ENCODE measurements around the gene IL11.

IL11 gene

DNA sequence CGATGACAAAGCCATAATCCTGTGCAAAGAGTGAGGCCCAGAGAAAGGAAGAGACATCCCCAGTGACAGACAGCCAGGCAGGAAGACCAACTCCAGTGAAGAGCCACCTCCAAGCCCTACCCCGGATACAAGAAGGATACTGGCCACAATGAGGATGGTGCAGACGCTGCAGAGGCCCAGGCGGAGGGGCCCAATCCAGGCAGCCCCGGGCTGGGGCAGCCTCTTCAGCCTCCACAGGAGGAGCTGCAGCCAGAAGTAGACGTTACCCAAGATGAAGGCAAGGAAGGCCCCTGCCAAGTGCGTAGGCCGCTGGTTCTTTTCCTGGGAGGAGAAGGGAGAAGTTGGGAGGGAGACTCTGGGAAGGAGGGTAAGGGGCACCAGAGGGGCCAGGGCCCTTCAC, 53.6 kb downstream of the IL11 start:
- ATAC-seq (ENCODE audit: low read depth), result no peak
- no peaks in the 10 kb centered on the region for H3K36me3 ChIP-seq (ENCODE audit: low read depth)
- TF ChIP-seq, protein P1, sequence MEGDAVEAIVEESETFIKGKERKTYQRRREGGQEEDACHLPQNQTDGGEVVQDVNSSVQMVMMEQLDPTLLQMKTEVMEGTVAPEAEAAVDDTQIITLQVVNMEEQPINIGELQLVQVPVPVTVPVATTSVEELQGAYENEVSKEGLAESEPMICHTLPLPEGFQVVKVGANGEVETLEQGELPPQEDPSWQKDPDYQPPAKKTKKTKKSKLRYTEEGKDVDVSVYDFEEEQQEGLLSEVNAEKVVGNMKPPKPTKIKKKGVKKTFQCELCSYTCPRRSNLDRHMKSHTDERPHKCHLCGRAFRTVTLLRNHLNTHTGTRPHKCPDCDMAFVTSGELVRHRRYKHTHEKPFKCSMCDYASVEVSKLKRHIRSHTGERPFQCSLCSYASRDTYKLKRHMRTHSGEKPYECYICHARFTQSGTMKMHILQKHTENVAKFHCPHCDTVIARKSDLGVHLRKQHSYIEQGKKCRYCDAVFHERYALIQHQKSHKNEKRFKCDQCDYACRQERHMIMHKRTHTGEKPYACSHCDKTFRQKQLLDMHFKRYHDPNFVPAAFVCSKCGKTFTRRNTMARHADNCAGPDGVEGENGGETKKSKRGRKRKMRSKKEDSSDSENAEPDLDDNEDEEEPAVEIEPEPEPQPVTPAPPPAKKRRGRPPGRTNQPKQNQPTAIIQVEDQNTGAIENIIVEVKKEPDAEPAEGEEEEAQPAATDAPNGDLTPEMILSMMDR (IDR thresholded peaks at IDR 0.05; ENCODE audit: poor library complexity, severe bottlenecking), result no peak
- no peak overlapping the region for H3K4me3 ChIP-seq (ENCODE audit: severe bottlenecking)
- no peak overlapping the region for H3K27ac ChIP-seq (ENCODE audit: poor library complexity, severe bottlenecking)
- no peaks in the 10 kb centered on the region for H3K4me1 ChIP-seq (ENCODE audit: insufficient read depth, poor library complexity, severe bottlenecking)
- H3K9me3 ChIP-seq (ENCODE audit: severe bottlenecking), result no peaks in the 10 kb centered on the region
- no peak for DNase-seq (ENCODE audit: low spot score)
- no peaks in the 10 kb centered on the region for H3K27me3 ChIP-seq (ENCODE audit: insufficient read depth, poor library complexity, severe bottlenecking)

DNA sequence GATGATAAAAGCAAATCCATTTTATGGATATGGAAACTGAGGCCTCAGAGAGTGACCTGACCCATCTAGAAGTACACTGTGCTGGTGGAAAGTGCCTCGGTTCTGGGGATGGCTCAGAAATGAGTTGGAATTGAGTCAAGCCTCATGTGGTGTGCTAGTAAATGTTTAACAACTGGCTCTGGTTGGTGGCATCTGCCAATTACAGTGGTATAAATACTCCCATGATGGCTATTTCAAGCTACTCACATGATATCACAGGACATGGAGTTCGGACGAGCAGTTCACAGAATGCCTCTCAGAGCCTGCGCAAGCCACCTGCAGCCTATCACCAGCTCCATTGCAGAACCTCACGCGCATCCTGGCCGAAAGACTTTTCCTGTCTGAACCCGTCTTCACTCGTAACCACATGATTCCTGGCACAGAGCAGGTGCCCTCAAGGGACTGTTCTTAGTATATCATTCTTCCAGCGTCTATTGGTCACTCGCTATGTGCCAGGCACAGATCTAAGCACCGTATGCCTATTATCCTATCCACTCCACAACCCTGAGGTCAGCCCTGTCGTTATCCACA, 54.2 kb downstream of the IL11 start:
- DNase-seq (ENCODE audit: low spot score) (no peak), ATAC-seq (ENCODE audit: low read depth) (no peak; the same call in 2 of the 3 replicates)
- TF ChIP-seq, protein P1 (IDR thresholded peaks at IDR 0.05; ENCODE audit: poor library complexity, severe bottlenecking), result no peak
- Histone ChIP-seq H3K27me3 (ENCODE audit: insufficient read depth, poor library complexity, severe bottlenecking) (no peaks in the 10 kb centered on the region), H3K27ac (ENCODE audit: poor library complexity, severe bottlenecking) (no peak overlapping the region), H3K4me1 (ENCODE audit: insufficient read depth, poor library complexity, severe bottlenecking) (no peaks in the 10 kb centered on the region), H3K36me3 (ENCODE audit: low read depth) (no peaks in the 10 kb centered on the region), H3K4me3 (ENCODE audit: severe bottlenecking) (no peak overlapping the region), H3K9me3 (ENCODE audit: severe bottlenecking) (no peaks in the 10 kb centered on the region)

DNA sequence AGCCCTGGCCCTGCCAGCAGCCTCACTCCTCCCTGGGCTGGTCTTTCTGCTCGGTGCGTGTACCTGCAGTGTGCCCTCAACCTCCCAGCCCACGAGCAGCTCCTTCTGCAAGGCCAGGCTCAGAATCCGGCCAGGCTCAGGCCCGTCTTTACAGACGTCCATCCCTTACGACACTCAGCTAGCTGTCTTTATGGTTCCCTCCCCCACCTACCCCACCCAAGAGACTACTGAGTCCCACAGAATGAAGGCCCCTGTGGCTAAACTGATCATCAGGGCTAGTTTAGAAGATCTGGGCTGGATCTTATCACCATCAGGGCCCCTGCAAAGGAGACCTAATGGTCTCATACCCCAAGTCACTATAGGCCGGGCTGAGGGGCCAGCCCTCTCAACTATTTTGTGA, 55.9 kb downstream of the IL11 start:
- TF ChIP-seq, protein P1 (IDR thresholded peaks at IDR 0.05; ENCODE audit: poor library complexity, severe bottlenecking), result no peak
- DNase-seq (ENCODE audit: low spot score), result no peak

More for the DNA sequence above, 55.9 kb downstream of the IL11 start:
- Histone ChIP-seq H3K4me3 (ENCODE audit: severe bottlenecking) (no peak overlapping the region), H3K4me1 (ENCODE audit: insufficient read depth, poor library complexity, severe bottlenecking) (no peaks in the 10 kb centered on the region), H3K27ac (ENCODE audit: poor library complexity, severe bottlenecking) (no peak overlapping the region), H3K9me3 (ENCODE audit: severe bottlenecking) (no peaks in the 10 kb centered on the region), H3K27me3 (ENCODE audit: insufficient read depth, poor library complexity, severe bottlenecking) (no peaks in the 10 kb centered on the region), H3K36me3 (ENCODE audit: low read depth) (no peaks in the 10 kb centered on the region)
- ATAC-seq (ENCODE audit: low read depth), result no peak

Data from RWPE2 (cell line).